Body of pancreas (tissue), 4 donors: ENCODE data around the gene PCDH9. TPM values are rescaled to one million over a fixed set of nuclear protein-coding genes. Genes with fewer than 3 reads are reported as not detected.

Source experiments
- ATAC-seq: fragments of 150-250 bp; one replicate; pipeline ENCODE4 v1.9.1; 2016
- DNase-seq, 4 donors: peaks; one replicate each; pipeline ENCODE4 v3.0.0-alpha.2; 2019
- H3K27ac ChIP-seq, 4 donors: fragments of 200-600 bp; sonication (generic); 1 replicate in 3 of 4; 2 replicates in 1 of 4; pipeline versions ENCODE4 v1.5.1 to v1.6.1; 2016 to 2019; ENCODE audit warnings: mild to moderate bottlenecking in 1 of 4, mixed read lengths in 1 of 4, moderate library complexity in 1 of 4
- H3K27me3 ChIP-seq, 2 donors: fragments of 200-600 bp; sonication (generic); one replicate each; pipeline ENCODE4 v1.6.0; 2016; ENCODE audit warnings: mild to moderate bottlenecking in 1 of 2
- H3K36me3 ChIP-seq, 2 donors: fragments of 200-600 bp; sonication (generic); replicated peaks in 1 of 2; 2 replicates each; pipeline ENCODE4 v1.5.1; 2016; ENCODE audit warnings: low read depth in 2 of 2; ENCODE audit not compliant: insufficient read depth in 1 of 2
- H3K4me1 ChIP-seq: fragments of 200-600 bp; sonication (generic); one replicate; pipeline ENCODE4 v1.6.0; 2016
- H3K4me3 ChIP-seq, 2 donors: fragments of 200-600 bp; sonication (generic); 1 replicate in 1 of 2; 2 replicates in 1 of 2; pipeline ENCODE4 v1.5.1; 2016 to 2019
- H3K9me3 ChIP-seq, 3 donors: fragments of 200-600 bp; sonication (generic); 1 replicate in 2 of 3; 2 replicates in 1 of 3; pipeline ENCODE4 v1.5.1; 2016
- POLR2A ChIP-seq, 3 donors: fragments of 450-650 bp; IDR thresholded peaks; one replicate each; pipeline ENCODE4 v1.6.1; 2016; ENCODE audit warnings: antibody characterized with exemption in 3 of 3, mild to moderate bottlenecking in 2 of 3
- WGBS, 2 donors: methylation state at CpG; one replicate each; pipeline ENCODE4 v1.1.5; 2017; 5-methylcytosine and 5-hydroxymethylcytosine counted together
- intact Hi-C: fragments of 100-400 bp; cut with DNase I; formaldehyde crosslinking; loops from one replicate; pipeline ENCODE4 v1.15.1; 2023
- total RNA-seq, 2 donors: library from RNA; depleted of rRNA; stranded (reverse); fragments of >200 nt; gene quantifications; one replicate each; pipeline ENCODE4 v1.1.0, GENCODE V29; 2016
- TF ChIP-seq, protein P1 (sequence below), 7 experiments: fragments of 450-650 bp in 4 of 7; fragments of 200-600 bp in 3 of 7; sonication (generic) in 3 of 7; IDR thresholded peaks; one replicate each; pipeline ENCODE4 v1.5.1; 2016 to 2019; ENCODE audit warnings: antibody characterized with exemption in 7 of 7

Gene PCDH9
- total RNA-seq, 2 donors from 2014 or later: 3.6 to 3.9 TPM

DNA sequence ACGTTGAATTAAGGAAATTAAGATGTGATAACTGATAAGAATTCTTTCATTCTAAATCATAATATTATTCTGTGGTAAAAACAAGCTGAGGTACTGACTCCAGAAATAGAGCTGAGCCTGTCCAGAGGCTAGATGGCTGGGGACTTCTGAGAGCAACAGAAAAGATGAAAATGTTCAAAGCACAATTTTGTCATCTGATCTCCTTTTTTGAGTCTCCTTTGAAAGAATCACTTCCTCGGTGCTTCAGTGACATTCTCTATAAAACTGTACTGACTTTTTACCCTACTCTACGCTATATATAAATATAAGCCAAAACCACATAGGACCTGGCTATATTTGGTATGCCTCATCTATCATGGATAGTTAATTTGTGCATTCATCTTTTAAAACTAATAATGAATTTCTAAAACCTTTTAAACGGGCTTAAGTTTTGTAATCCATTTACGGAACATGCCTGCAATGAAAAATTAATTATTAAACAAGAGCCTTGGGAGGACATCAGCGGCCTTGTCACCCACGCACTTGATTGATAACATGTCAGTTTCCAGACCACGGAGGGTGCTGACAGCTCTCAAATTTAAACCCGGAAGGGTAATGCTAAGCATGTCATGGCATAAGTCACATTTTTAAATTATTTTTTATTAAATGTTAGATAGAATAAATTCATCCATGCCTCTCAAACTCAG lies 235.5 kb downstream of the PCDH9 start:
- H3K4me1 ChIP-seq: peaks cover 14% of the 10 kb centered on the region
- intact Hi-C loops: no loop called here
- DNase-seq (no peak), ATAC-seq (peak; percentile 31)
- H3K27ac ChIP-seq: peak overlapping the region in 1 of 4 donors; percentile 14
- no peaks in the 10 kb centered on the region for H3K27me3 ChIP-seq
- TF ChIP-seq, protein P1, sequence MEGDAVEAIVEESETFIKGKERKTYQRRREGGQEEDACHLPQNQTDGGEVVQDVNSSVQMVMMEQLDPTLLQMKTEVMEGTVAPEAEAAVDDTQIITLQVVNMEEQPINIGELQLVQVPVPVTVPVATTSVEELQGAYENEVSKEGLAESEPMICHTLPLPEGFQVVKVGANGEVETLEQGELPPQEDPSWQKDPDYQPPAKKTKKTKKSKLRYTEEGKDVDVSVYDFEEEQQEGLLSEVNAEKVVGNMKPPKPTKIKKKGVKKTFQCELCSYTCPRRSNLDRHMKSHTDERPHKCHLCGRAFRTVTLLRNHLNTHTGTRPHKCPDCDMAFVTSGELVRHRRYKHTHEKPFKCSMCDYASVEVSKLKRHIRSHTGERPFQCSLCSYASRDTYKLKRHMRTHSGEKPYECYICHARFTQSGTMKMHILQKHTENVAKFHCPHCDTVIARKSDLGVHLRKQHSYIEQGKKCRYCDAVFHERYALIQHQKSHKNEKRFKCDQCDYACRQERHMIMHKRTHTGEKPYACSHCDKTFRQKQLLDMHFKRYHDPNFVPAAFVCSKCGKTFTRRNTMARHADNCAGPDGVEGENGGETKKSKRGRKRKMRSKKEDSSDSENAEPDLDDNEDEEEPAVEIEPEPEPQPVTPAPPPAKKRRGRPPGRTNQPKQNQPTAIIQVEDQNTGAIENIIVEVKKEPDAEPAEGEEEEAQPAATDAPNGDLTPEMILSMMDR (IDR thresholded peaks at IDR 0.05): no peak
- TF ChIP-seq POLR2A (IDR thresholded peaks at IDR 0.05): no peak
- H3K9me3 ChIP-seq: no peaks in the 10 kb centered on the region
- 9 to 22% methylated on average over 9 of the region's 9 CpGs for WGBS, 2 donors
- no peaks in the 10 kb centered on the region for H3K36me3 ChIP-seq
- H3K4me3 ChIP-seq: peak overlapping the region in 1 of 2 donors; percentile 5

DNA sequence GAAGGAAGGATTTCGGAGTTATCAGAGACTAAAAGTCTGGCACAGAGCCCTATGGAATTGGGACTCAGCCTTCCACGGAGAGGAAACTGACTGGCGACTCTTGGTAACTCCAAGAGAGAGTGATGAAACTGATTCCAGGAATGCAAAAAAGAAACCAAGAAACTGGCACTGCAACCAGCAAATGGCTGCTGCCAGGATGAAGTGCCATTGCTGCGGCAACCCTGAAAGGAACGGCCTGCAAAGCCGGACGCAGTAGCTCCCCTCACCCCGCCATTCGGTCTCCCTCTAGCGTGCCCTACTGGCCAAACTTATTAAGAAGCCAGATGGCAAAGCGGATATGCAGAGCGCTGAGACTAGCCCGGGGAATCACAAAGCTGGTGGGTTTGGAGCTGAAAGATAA lies 236.0 kb downstream of the PCDH9 start:
- no peaks in the 10 kb centered on the region for H3K36me3 ChIP-seq
- H3K9me3 ChIP-seq: no peaks in the 10 kb centered on the region
- intact Hi-C loops: no loop called here
- H3K4me3 ChIP-seq: peak overlapping the region in 1 of 2 donors; percentile 5
- H3K4me1 ChIP-seq: peaks cover 14% of the 10 kb centered on the region
- TF ChIP-seq, protein P1 (IDR thresholded peaks at IDR 0.05): peak in 6 of 7 experiments; percentile 44 to 75 (median 60)
- TF ChIP-seq POLR2A (IDR thresholded peaks at IDR 0.05): no peak
- WGBS, 2 donors: 18 to 22% methylated on average over 13 of the region's 13 CpGs
- peak overlapping the region in 1 of 4 donors; percentile 14 for H3K27ac ChIP-seq
- DNase-seq: peak; percentile 68 to 76 (median 70)
- peak; percentile 93 for ATAC-seq
- no peaks in the 10 kb centered on the region for H3K27me3 ChIP-seq

DNA sequence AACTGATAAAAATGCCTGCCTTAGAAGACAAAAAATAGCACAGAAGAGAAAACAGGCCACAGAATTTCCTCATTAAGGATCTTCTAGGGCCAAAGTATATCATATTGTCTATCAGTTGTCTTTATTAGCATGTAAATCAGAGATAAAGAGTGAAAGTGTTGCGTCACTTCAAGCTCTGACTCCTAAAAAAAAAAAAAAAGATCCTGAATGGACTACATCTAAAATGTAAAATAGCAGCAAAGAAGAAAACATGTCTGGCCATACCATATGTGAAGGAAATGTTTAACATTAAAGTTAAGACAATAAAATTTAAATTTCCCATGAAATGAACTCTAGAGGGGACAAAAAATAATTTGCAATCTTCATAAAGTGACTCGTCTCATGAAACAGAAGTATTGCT lies 237.4 kb downstream of the PCDH9 start:
- DNase-seq (no peak), ATAC-seq (no peak)
- WGBS, 2 donors: 48 to 74% methylated on average over 2 of the region's 2 CpGs
- Histone ChIP-seq H3K4me3 (no peak overlapping the region), H3K9me3 (no peaks in the 10 kb centered on the region), H3K4me1 (peaks cover 14% of the 10 kb centered on the region), H3K27me3 (no peaks in the 10 kb centered on the region), H3K27ac (no peak overlapping the region), H3K36me3 (no peaks in the 10 kb centered on the region)
- intact Hi-C loops: no loop called here
- no peak for TF ChIP-seq POLR2A (IDR thresholded peaks at IDR 0.05)
- TF ChIP-seq, protein P1 (IDR thresholded peaks at IDR 0.05): no peak

- intact Hi-C loops: no loop called here
- 53 to 68% methylated on average over 3 of the region's 3 CpGs for WGBS, 2 donors
- no peaks in the 10 kb centered on the region for H3K27me3 ChIP-seq
Measured at GRCh38 chr13:66992183-66992582, 238.0 kb downstream of the PCDH9 start.

More at GRCh38 chr13:66992183-66992582, 238.0 kb downstream of the PCDH9 start:
- TF ChIP-seq POLR2A (IDR thresholded peaks at IDR 0.05): no peak
- TF ChIP-seq, protein P1 (IDR thresholded peaks at IDR 0.05): no peak
- Histone ChIP-seq H3K4me1 (peaks cover 14% of the 10 kb centered on the region), H3K36me3 (no peaks in the 10 kb centered on the region), H3K27ac (no peak overlapping the region), H3K9me3 (no peaks in the 10 kb centered on the region), H3K4me3 (no peak overlapping the region)
- DNase-seq (no peak), ATAC-seq (no peak)
